HEK293T (cell line): ENCODE results near the gene ARMC2.
"Not testable (repeated sequence)": the region's sequence is repeated elsewhere in the genome, so short reads cannot be mapped to it uniquely, and the experiment has no call there.

Experiments used
- CTBP1 ChIP-seq: fragments of 450-650 bp; IDR thresholded peaks from 2 replicates; pipeline ENCODE4 v1.6.1; 2016; ENCODE audit warnings: borderline replicate concordance
- ELF4 ChIP-seq: fragments of 450-650 bp; IDR thresholded peaks from 2 replicates; pipeline ENCODE4 v1.6.1; 2017; ENCODE audit warnings: antibody characterized with exemption
- FOXK2 ChIP-seq: fragments of 450-650 bp; IDR thresholded peaks from 2 replicates; pipeline ENCODE4 v1.6.1; 2016; ENCODE audit warnings: mild to moderate bottlenecking
- NFRKB ChIP-seq: fragments of 450-650 bp; IDR thresholded peaks from 2 replicates; pipeline ENCODE4 v1.6.1; 2016; ENCODE audit warnings: mild to moderate bottlenecking, moderate library complexity
- SUZ12 ChIP-seq: fragments of 450-650 bp; IDR thresholded peaks from 2 replicates; pipeline ENCODE4 v1.6.1; 2016; ENCODE audit warnings: mild to moderate bottlenecking
- TARDBP ChIP-seq: fragments of 450-650 bp; IDR thresholded peaks from 2 replicates; pipeline ENCODE4 v1.6.1; 2016
- ZNF384 ChIP-seq: fragments of 450-650 bp; IDR thresholded peaks from 2 replicates; pipeline ENCODE4 v1.6.1; 2016

DNA sequence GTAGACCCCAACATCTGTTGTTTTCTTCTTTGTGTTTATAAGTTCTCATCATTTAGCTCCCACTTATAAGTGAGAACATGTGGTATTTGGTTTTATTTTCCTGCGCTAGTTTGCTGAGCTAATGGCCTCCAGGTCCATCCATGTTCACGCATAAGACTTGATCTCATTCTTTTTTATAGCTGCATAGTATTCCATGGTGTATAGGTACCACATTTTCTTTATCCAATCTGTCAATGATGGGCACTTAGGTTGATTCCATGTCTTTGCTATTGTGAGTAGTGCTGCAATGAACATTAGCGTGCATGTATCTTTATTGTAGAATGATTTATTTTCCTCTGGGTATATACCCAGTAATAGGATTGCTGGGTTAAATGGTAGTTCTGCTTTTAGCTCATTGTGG is 82.9 kb downstream of the ARMC2 start:
- not testable (repeated sequence) for TF ChIP-seq SUZ12, NFRKB, FOXK2, ELF4, CTBP1, ZNF384, TARDBP
